Fibroblast of lung (primary cell): ENCODE measurements around the gene CCR5. TPM values are rescaled to one million over a fixed set of nuclear protein-coding genes. Genes with fewer than 3 reads are reported as not detected.

Source experiments
- DNase-seq, 2 donors: peaks; one replicate each; pipeline versions ENCODE4 v3.0.0 to v3.0.0-alpha.2; 2010; ENCODE audit warnings: low read depth in 2 of 2
- H2AFZ ChIP-seq: 2 replicates; pipeline ENCODE4 v1.5.1; 2012; ENCODE audit warnings: low read length, control low read depth, inconsistent platforms
- H3K27ac ChIP-seq: 2 replicates; pipeline ENCODE4 v1.5.1; 2011; ENCODE audit warnings: low read length, control low read depth; ENCODE audit not compliant: insufficient read depth
- H3K27me3 ChIP-seq: 2 replicates; pipeline ENCODE4 v1.5.1; 2011; ENCODE audit warnings: mild to moderate bottlenecking, low read length; ENCODE audit not compliant: control insufficient read depth, insufficient read depth
- H3K36me3 ChIP-seq: 2 replicates; pipeline ENCODE4 v1.5.1; 2011; ENCODE audit warnings: low read length; ENCODE audit not compliant: control insufficient read depth, insufficient read depth
- H3K4me1 ChIP-seq: 2 replicates; pipeline ENCODE4 v1.5.1; 2011; ENCODE audit warnings: low read length; ENCODE audit not compliant: control insufficient read depth, insufficient read depth; ENCODE audit errors: extremely low read depth
- H3K4me2 ChIP-seq: 2 replicates; pipeline ENCODE4 v1.5.1; 2011; ENCODE audit warnings: low read length, control low read depth; ENCODE audit not compliant: insufficient read depth; ENCODE audit errors: extremely low read depth
- H3K4me3 ChIP-seq, 4 experiments: fragments of 200-600 bp in 1 of 4; sonication (generic) in 1 of 4; replicated peaks in 1 of 4; 2 replicates each; pipeline ENCODE4 v1.5.1; 2011 to 2016; ENCODE audit warnings: low read length in 4 of 4, low read depth in 3 of 4, mild to moderate bottlenecking in 3 of 4, control low read depth in 2 of 4, inconsistent platforms in 1 of 4, mixed read lengths in 1 of 4; ENCODE audit not compliant: insufficient read depth in 1 of 4; ENCODE audit errors: control extremely low read depth in 1 of 4
- H3K79me2 ChIP-seq: 2 replicates; pipeline ENCODE4 v1.5.1; 2012; ENCODE audit warnings: mild to moderate bottlenecking, low read length, inconsistent platforms; ENCODE audit not compliant: control insufficient read depth, insufficient read depth
- H3K9ac ChIP-seq: 2 replicates; pipeline ENCODE4 v1.5.1; 2011; ENCODE audit warnings: mild to moderate bottlenecking, low read length, control low read depth; ENCODE audit not compliant: insufficient read depth
- H3K9me3 ChIP-seq: 2 replicates; pipeline ENCODE4 v1.5.1; 2012; ENCODE audit warnings: low read depth, low read length; ENCODE audit not compliant: control insufficient read depth, insufficient read depth
- H4K20me1 ChIP-seq: 2 replicates; pipeline ENCODE4 v1.5.1; 2011; ENCODE audit warnings: low read length; ENCODE audit not compliant: control insufficient read depth, insufficient read depth; ENCODE audit errors: extremely low read depth
- CTCF ChIP-seq, 2 donors: IDR thresholded peaks in 1 of 2; conservative IDR thresholded peaks in 1 of 2; 1 replicate in 1 of 2; 2 replicates in 1 of 2; pipeline ENCODE4 v1.5.1; 2011 to 2012; ENCODE audit warnings: low read length in 2 of 2, control low read depth in 1 of 2, inconsistent platforms in 1 of 2, low read depth in 1 of 2, mild to moderate bottlenecking in 1 of 2
- EZH2 ChIP-seq: IDR thresholded peaks from 2 replicates; pipeline ENCODE4 v1.5.1; 2012; ENCODE audit warnings: low read length, control low read depth, mild to moderate bottlenecking; ENCODE audit errors: missing control alignments
- polyA plus RNA-seq, 2 donors: library from polyadenylated mRNA; depleted of rRNA in 1 of 2; stranded (reverse) in 1 of 2; unstranded in 1 of 2; fragments of >200 nt; gene quantifications; 2 replicates each; pipeline ENCODE4 v1.2.1, GENCODE V29; 2011 to 2012; ENCODE audit warnings: missing spikeins in 1 of 2
- total RNA-seq: library from RNA; depleted of rRNA; stranded (reverse); fragments of >200 nt; gene quantifications from 2 replicates; pipeline ENCODE4 v1.2.1, GENCODE V29; 2014

Gene CCR5
- total and polyA plus RNA-seq, 2 donors (not counting 1 experiment from before 2014, with no cell fraction given): under 0.01 to 0.15 TPM

- peaks cover 17% of the 10 kb centered on the region for H3K27me3 ChIP-seq
- DNase-seq: peak in 1 of 2 donors; percentile 45
These were observed 2.0 kb downstream of the CCR5 start for GRCh38 chr3:46372492-46373359.

GRCh38 chr3:46374755-46375154, 4.0 kb downstream of the CCR5 start:
- H3K27me3 ChIP-seq: peaks cover 17% of the 10 kb centered on the region
- H3K4me1 ChIP-seq: no peaks in the 10 kb centered on the region
- no peak for DNase-seq

More at GRCh38 chr3:46372492-46373359, 2.0 kb downstream of the CCR5 start:
- Histone ChIP-seq H3K79me2 (no peaks in the 10 kb centered on the region), H2AFZ (no peak overlapping the region), H3K36me3 (no peaks in the 10 kb centered on the region), H4K20me1 (no peaks in the 10 kb centered on the region), H3K4me1 (no peaks in the 10 kb centered on the region), H3K27ac (no peak overlapping the region), H3K9me3 (no peaks in the 10 kb centered on the region), H3K4me2 (no peak overlapping the region), H3K9ac (no peak overlapping the region), H3K4me3 (no peak overlapping the region)
- peak; percentile 65 to 89 for TF ChIP-seq CTCF (conservative IDR thresholded peaks at IDR 0.05 in 1 of 2, IDR thresholded peaks at IDR 0.05 in 1 of 2; ENCODE audit: low read depth in 1 of 2, low read length in 2 of 2)
- TF ChIP-seq EZH2: no peak

GRCh38 chr3:46375218-46375617, 4.5 kb downstream of the CCR5 start:
- H2AFZ ChIP-seq: no peak overlapping the region
- H3K4me3 ChIP-seq: no peak overlapping the region
- no peaks in the 10 kb centered on the region for H3K36me3 ChIP-seq
- no peak overlapping the region for H3K9ac ChIP-seq
- no peaks in the 10 kb centered on the region for H3K9me3 ChIP-seq
- no peak overlapping the region for H3K4me2 ChIP-seq
- DNase-seq: no peak
- no peaks in the 10 kb centered on the region for H3K4me1 ChIP-seq
- no peaks in the 10 kb centered on the region for H3K79me2 ChIP-seq
- H3K27ac ChIP-seq: no peak overlapping the region
- TF ChIP-seq CTCF (conservative IDR thresholded peaks at IDR 0.05 in 1 of 2, IDR thresholded peaks at IDR 0.05 in 1 of 2; ENCODE audit: low read depth in 1 of 2, low read length in 2 of 2): no peak
- no peak for TF ChIP-seq EZH2
- H4K20me1 ChIP-seq: no peaks in the 10 kb centered on the region
- peaks cover 17% of the 10 kb centered on the region for H3K27me3 ChIP-seq

More at GRCh38 chr3:46374755-46375154, 4.0 kb downstream of the CCR5 start:
- H3K9ac ChIP-seq: no peak overlapping the region
- H3K4me3 ChIP-seq: no peak overlapping the region
- no peaks in the 10 kb centered on the region for H3K79me2 ChIP-seq
- no peaks in the 10 kb centered on the region for H3K36me3 ChIP-seq
- H3K27ac ChIP-seq: no peak overlapping the region
- no peak overlapping the region for H2AFZ ChIP-seq
- no peak overlapping the region for H3K4me2 ChIP-seq
- H3K9me3 ChIP-seq: no peaks in the 10 kb centered on the region
- TF ChIP-seq CTCF (conservative IDR thresholded peaks at IDR 0.05 in 1 of 2, IDR thresholded peaks at IDR 0.05 in 1 of 2; ENCODE audit: low read depth in 1 of 2, low read length in 2 of 2): no peak
- TF ChIP-seq EZH2: no peak
- no peaks in the 10 kb centered on the region for H4K20me1 ChIP-seq
